GM13976 (cell line): ENCODE measurements around the gene TCOF1.

ENCODE experiments used
- DNase-seq: peaks from one replicate; pipeline ENCODE4 v3.0.0; 2012; ENCODE audit warnings: low spot score
- CTCF ChIP-seq: IDR thresholded peaks from 2 replicates; pipeline ENCODE4 v1.5.1; 2012; ENCODE audit warnings: borderline replicate concordance, mild to moderate bottlenecking; ENCODE audit not compliant: insufficient read depth; ENCODE audit errors: extremely low read depth, missing control alignments, control extremely low read depth
- in situ Hi-C: fragments of 300-500 bp; cut with MboI; formaldehyde crosslinking; loops from one replicate; pipeline ENCODE4 v1.12.0; 2022; ENCODE audit warnings: low sequenced_read_pairs, mixed read lengths, inconsistent platforms; ENCODE audit not compliant: unreplicated experiment

TCOF1 gene

GRCh38 chr5:150428978-150429377, 71.5 kb downstream of the TCOF1 start:
- in situ Hi-C loops = no loop called here
- DNase-seq = no peak
- no peak for TF ChIP-seq CTCF

DNA sequence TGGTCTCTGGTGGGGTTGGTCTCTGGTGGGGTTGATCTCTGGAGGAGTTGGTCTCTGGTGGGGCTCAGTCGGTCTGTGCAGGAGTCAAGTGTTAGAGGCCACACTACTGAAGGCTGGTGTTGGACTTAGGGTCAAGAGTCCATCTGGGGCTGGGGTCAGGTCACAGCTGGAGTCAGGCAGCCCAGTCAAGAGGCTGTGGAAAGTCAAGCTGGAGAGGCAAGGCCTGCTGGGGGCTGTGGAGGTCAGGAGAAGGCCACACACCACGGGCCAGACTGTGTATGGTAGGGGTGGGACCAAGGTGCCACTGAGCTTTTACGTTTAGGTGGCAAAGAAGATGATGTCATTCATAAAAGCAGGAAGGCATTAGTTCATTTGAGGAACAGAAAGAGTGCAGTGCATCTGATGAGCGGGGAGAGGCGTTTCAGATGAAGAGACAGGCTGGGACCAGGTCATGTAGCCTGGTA, 71.9 kb downstream of the TCOF1 start:
- TF ChIP-seq CTCF = no peak
- DNase-seq = peak; percentile 75
- in situ Hi-C loops = no loop called here

DNA sequence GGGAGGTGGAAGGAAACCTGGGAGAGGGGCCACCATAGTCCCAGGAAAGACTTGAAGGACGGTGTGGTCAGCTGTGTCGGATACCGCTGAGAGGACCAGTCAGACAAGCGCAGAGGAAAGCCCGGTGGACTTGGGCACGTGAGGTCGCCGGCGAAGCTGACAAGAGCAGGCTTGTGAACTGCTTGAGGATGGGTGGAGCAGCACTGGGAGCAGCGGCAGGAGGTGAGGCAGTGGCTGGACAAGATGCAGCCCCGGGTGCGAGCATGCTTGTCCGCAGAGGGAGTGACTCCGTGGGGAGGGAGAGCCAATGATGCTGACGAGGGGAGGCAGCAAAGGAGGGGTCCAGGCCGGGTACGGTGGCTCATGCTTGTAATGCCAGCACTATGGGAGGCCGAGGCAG, 73.6 kb downstream of the TCOF1 start:
- in situ Hi-C loops = no loop called here
- no peak for DNase-seq
- TF ChIP-seq CTCF = no peak

DNA sequence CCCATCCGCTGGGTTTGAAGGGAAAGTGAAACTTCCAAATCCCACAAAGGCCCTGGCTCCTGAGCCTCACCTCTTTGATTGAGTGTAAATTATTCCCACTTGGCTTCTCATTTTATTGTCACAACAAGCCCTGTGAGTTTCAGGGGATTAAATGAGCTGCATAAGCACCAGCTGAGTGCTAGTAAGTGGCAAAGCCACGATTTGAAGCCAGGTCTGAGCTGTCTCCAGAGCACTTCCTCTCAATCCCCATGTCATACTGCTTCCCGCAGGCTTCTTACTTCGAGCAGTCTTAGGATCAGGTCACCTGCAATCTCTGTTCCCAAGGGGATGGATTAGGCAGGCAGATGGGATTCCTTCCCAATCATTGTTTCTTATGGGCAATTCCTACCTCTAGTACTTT, 74.1 kb downstream of the TCOF1 start:
- in situ Hi-C loops = no loop called here
- no peak for DNase-seq

DNA sequence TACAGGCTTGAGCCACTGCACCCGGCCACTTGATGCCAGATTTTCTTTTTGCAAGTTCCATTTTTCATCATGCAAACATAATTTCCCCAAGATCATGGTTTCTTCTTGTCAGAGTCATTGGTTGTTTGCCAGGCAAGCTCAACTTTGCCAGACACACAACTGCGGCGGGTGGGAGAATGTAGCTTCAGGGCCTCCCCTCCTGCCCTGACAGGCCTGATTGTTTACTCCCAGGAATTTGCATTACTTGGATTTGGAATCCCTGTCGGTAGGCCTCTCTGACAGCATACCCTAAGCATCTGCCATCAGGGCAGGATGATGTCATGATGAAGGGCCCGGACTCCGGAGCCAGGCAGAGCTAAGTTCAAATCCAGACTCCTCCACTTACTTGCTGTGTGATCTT, 77.0 kb downstream of the TCOF1 start:
- in situ Hi-C loops = no loop called here
- no peak for TF ChIP-seq CTCF
- DNase-seq = no peak

More for the DNA sequence above, 74.1 kb downstream of the TCOF1 start:
- TF ChIP-seq CTCF = no peak

GRCh38 chr5:150436141-150436680, 78.7 kb downstream of the TCOF1 start:
- peak; percentile 86 for DNase-seq
- in situ Hi-C loops = no loop called here
- peak; percentile 82 for TF ChIP-seq CTCF
